Fibroblast of lung (primary cell): ENCODE measurements around the gene ARRB1.

Source experiments
- EZH2 ChIP-seq: IDR thresholded peaks from 2 replicates; pipeline ENCODE4 v1.5.1; 2012; ENCODE audit warnings: low read length, control low read depth, mild to moderate bottlenecking; ENCODE audit errors: missing control alignments
- TF ChIP-seq, protein P1 (sequence below), 2 donors: IDR thresholded peaks in 1 of 2; conservative IDR thresholded peaks in 1 of 2; 1 replicate in 1 of 2; 2 replicates in 1 of 2; pipeline ENCODE4 v1.5.1; 2011 to 2012; ENCODE audit warnings: low read length in 2 of 2, control low read depth in 1 of 2, inconsistent platforms in 1 of 2, low read depth in 1 of 2, mild to moderate bottlenecking in 1 of 2

DNA sequence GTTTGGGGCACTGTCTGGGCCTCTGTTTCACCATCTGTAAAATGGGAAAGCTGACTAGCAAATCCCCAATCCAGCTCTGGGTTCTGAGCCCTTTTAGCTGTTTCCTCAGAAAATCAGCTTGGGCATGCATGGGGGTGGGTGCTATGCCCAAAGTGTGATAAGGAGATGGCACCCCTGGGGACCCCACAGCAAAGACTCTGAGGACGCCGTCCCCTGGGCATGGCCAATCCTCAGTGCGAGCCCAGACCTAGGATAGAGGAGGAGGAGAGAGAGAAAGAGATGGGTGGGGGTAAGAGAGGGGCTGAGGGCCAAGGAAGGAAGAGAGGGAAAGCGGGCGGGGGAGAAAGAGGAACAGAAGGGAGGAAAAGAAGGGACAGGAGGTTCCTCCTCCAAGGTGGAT is 79.1 kb downstream of the ARRB1 start:
- TF ChIP-seq, protein P1, sequence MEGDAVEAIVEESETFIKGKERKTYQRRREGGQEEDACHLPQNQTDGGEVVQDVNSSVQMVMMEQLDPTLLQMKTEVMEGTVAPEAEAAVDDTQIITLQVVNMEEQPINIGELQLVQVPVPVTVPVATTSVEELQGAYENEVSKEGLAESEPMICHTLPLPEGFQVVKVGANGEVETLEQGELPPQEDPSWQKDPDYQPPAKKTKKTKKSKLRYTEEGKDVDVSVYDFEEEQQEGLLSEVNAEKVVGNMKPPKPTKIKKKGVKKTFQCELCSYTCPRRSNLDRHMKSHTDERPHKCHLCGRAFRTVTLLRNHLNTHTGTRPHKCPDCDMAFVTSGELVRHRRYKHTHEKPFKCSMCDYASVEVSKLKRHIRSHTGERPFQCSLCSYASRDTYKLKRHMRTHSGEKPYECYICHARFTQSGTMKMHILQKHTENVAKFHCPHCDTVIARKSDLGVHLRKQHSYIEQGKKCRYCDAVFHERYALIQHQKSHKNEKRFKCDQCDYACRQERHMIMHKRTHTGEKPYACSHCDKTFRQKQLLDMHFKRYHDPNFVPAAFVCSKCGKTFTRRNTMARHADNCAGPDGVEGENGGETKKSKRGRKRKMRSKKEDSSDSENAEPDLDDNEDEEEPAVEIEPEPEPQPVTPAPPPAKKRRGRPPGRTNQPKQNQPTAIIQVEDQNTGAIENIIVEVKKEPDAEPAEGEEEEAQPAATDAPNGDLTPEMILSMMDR (conservative IDR thresholded peaks at IDR 0.05 in 1 of 2, IDR thresholded peaks at IDR 0.05 in 1 of 2; ENCODE audit: low read depth in 1 of 2, low read length in 2 of 2) = no peak
- no peak for TF ChIP-seq EZH2
